Adipocyte (in vitro differentiated cells): ENCODE measurements around the gene SLC39A3.

Experiments used
- DNase-seq: peaks from one replicate; pipeline ENCODE4 v3.0.0-alpha.2; 2015; ENCODE audit warnings: low read depth
- H3K27me3 ChIP-seq: replicated peaks from 2 replicates; pipeline ENCODE4 v1.7.0; 2013; ENCODE audit warnings: mild to moderate bottlenecking, low read length, moderate library complexity; ENCODE audit not compliant: control insufficient read depth, insufficient read depth
- H3K36me3 ChIP-seq: 2 replicates; pipeline ENCODE4 v1.7.0; 2013; ENCODE audit warnings: low read length, mild to moderate bottlenecking, moderate library complexity; ENCODE audit not compliant: control insufficient read depth, insufficient read depth, severe bottlenecking
- H3K4me1 ChIP-seq: 2 replicates; pipeline ENCODE4 v1.7.0; 2013; ENCODE audit warnings: mild to moderate bottlenecking, low read length, moderate library complexity; ENCODE audit not compliant: control insufficient read depth, insufficient read depth
- H3K4me3 ChIP-seq: 2 replicates; pipeline ENCODE4 v1.7.0; 2013; ENCODE audit warnings: mild to moderate bottlenecking, low read length, moderate library complexity
- H3K9ac ChIP-seq: 2 replicates; pipeline ENCODE4 v1.7.0; 2013; ENCODE audit warnings: mild to moderate bottlenecking, low read length, moderate library complexity
- H3K9me3 ChIP-seq: 2 replicates; pipeline ENCODE4 v1.7.0; 2013; ENCODE audit warnings: mild to moderate bottlenecking, low read length, moderate library complexity; ENCODE audit not compliant: control insufficient read depth

The SLC39A3 gene

GRCh38 chr19:2686360-2686759, 53.5 kb downstream of the SLC39A3 start:
- H3K4me1 ChIP-seq, result no peaks in the 10 kb centered on the region
- peaks cover 14% of the 10 kb centered on the region for H3K27me3 ChIP-seq
- no peak overlapping the region for H3K4me3 ChIP-seq
- DNase-seq, result no peak
- H3K9ac ChIP-seq, result no peak overlapping the region
- no peaks in the 10 kb centered on the region for H3K9me3 ChIP-seq
- H3K36me3 ChIP-seq, result no peaks in the 10 kb centered on the region

GRCh38 chr19:2685204-2685704, 54.6 kb downstream of the SLC39A3 start:
- no peak overlapping the region for H3K9ac ChIP-seq
- H3K9me3 ChIP-seq, result no peaks in the 10 kb centered on the region
- no peak for DNase-seq
- H3K4me3 ChIP-seq, result no peak overlapping the region
- H3K4me1 ChIP-seq, result no peaks in the 10 kb centered on the region
- H3K27me3 ChIP-seq, result peaks cover 14% of the 10 kb centered on the region
- no peaks in the 10 kb centered on the region for H3K36me3 ChIP-seq

GRCh38 chr19:2683430-2684003, 56.3 kb downstream of the SLC39A3 start:
- Histone ChIP-seq H3K9ac (no peak overlapping the region), H3K9me3 (no peaks in the 10 kb centered on the region), H3K27me3 (peaks cover 24% of the 10 kb centered on the region), H3K36me3 (no peaks in the 10 kb centered on the region), H3K4me1 (no peaks in the 10 kb centered on the region), H3K4me3 (no peak overlapping the region)
- DNase-seq, result no peak
